Smooth muscle cell (in vitro differentiated cells): Measurements from ENCODE around the gene IFNA4. TPM values are rescaled to one million over a fixed set of nuclear protein-coding genes. Genes with fewer than 3 reads are reported as not detected.
A peak's percentile ranks its signal among the peaks of the same experiment; 100 is the strongest.
"Not testable (repeated sequence)": the region's sequence is repeated elsewhere in the genome, so short reads cannot be mapped to it uniquely, and the experiment has no call there.

Experiments used
- DNase-seq: peaks from one replicate; lab custom pipeline; 2025; ENCODE audit not compliant: unreplicated experiment; lab: John Stamatoyannopoulos, UW
- H2AFZ ChIP-seq: fragments of 200-600 bp; sonication (generic); 2 replicates; pipeline ENCODE4 v1.6.0; 2016; ENCODE audit warnings: antibody characterized with exemption, low read depth, mild to moderate bottlenecking
- H3F3A ChIP-seq: fragments of 200-600 bp; sonication (generic); 2 replicates; pipeline ENCODE4 v1.6.0; 2017; ENCODE audit warnings: antibody characterized with exemption, low read depth
- H3K27ac ChIP-seq: fragments of 200-600 bp; sonication (generic); 2 replicates; pipeline ENCODE4 v1.5.1; 2016; ENCODE audit warnings: low read depth, mild to moderate bottlenecking
- H3K27me3 ChIP-seq: fragments of 200-600 bp; sonication (generic); 2 replicates; pipeline ENCODE4 v1.6.1; 2016; ENCODE audit warnings: low read depth, mild to moderate bottlenecking
- H3K36me3 ChIP-seq: fragments of 200-600 bp; sonication (generic); 2 replicates; pipeline ENCODE4 v1.5.1; 2016; ENCODE audit warnings: low read depth
- H3K4me1 ChIP-seq: fragments of 200-600 bp; sonication (generic); 2 replicates; pipeline ENCODE4 v1.5.1; 2016; ENCODE audit warnings: low read depth
- H3K4me2 ChIP-seq: fragments of 200-600 bp; sonication (generic); 2 replicates; pipeline ENCODE4 v1.6.0; 2016; ENCODE audit warnings: mild to moderate bottlenecking
- H3K4me3 ChIP-seq: fragments of 200-600 bp; sonication (generic); 2 replicates; pipeline ENCODE4 v1.5.1; 2016; ENCODE audit warnings: mild to moderate bottlenecking
- H3K79me2 ChIP-seq: fragments of 200-600 bp; sonication (generic); 2 replicates; pipeline ENCODE4 v1.6.0; 2016; ENCODE audit warnings: low read depth, mild to moderate bottlenecking
- H3K9ac ChIP-seq: fragments of 200-600 bp; sonication (generic); 2 replicates; pipeline ENCODE4 v1.6.0; 2016; ENCODE audit warnings: low read depth
- H3K9me3 ChIP-seq: fragments of 200-600 bp; sonication (generic); replicated peaks from 2 replicates; pipeline ENCODE4 v1.5.1; 2016; ENCODE audit warnings: low read depth
- H4K20me1 ChIP-seq: fragments of 200-600 bp; sonication (generic); 2 replicates; pipeline ENCODE4 v1.6.0; 2016; ENCODE audit warnings: low read depth
- WGBS: methylation state at CpG from one replicate; pipeline ENCODE4 v1.1.7; 2016; ENCODE audit warnings: low lambda C conversion rate; 5-methylcytosine and 5-hydroxymethylcytosine counted together
- polyA plus RNA-seq: library from polyadenylated mRNA; unstranded; fragments of >200 nt; fragmentation: Nextera tagmentation; extraction: Ambion mirVana; gene quantifications from 2 replicates; pipeline ENCODE4 v1.2.1, GENCODE V29; 2016
- total RNA-seq: library from RNA; depleted of rRNA; stranded (reverse); fragments of >200 nt; gene quantifications from 2 replicates; pipeline ENCODE4 v1.2.3, GENCODE V29; 2014
- TF ChIP-seq, protein P1 (sequence below): fragments of 200-600 bp; sonication (generic); IDR thresholded peaks from 2 replicates; pipeline ENCODE4 v1.5.1; 2017; ENCODE audit warnings: borderline replicate concordance, mild to moderate bottlenecking, antibody characterized with exemption; ENCODE audit not compliant: insufficient read depth, poor library complexity, severe bottlenecking

Gene IFNA4
- total and polyA plus RNA-seq, 2 experiments from 2014 or later, result not detected

DNA sequence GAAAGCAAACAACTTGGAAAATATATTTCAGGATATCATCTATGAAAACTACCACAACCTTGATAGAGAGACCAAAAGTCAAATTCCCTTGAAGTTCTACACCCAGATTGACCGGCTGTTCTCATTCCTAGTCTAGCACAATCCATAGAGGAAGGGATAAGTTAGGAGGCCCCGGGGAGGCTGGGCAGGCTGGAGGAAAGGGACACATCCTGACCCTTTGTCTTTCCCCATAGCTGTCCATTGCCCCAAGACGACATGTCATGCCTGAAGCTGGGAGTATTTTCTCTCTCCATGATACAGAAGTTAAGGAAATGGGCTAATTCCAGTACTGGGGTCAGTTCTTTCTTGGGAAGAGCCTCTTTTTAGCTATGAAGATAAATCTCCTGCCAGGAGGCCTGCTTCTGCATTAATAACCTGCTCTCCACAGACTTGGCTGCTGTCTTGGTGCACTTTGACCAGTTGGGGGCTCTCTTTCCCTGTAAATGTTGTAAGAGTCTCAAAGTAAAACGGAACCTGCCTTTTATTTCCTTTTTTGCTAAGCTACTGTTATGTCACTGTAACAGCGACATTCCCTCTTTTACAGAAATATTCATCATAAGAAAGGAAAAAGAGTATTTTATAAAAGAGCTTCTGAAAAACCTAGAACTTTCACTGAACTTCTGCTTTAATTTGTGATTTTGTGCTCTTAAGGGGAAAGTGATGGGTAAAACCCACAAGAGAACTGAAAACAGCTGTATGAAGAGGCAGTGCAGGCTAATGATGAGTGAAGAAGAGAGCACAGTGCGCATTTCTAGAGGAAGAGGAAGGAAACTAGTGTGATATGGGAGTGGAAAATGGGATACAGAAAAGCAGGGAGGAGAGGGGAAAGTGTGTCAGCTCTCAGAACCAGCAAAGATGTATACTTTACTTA lies 7.7 kb upstream of the IFNA4 start:
- peak overlapping the region; percentile 6 for H2AFZ ChIP-seq
- H3K36me3 ChIP-seq, H3F3A ChIP-seq, H3K4me1 ChIP-seq, H3K79me2 ChIP-seq, H3K27ac ChIP-seq, H3K27me3 ChIP-seq, H3K9ac ChIP-seq, H4K20me1 ChIP-seq, H3K9me3 ChIP-seq, DNase-seq: not testable (repeated sequence)
- TF ChIP-seq, protein P1, sequence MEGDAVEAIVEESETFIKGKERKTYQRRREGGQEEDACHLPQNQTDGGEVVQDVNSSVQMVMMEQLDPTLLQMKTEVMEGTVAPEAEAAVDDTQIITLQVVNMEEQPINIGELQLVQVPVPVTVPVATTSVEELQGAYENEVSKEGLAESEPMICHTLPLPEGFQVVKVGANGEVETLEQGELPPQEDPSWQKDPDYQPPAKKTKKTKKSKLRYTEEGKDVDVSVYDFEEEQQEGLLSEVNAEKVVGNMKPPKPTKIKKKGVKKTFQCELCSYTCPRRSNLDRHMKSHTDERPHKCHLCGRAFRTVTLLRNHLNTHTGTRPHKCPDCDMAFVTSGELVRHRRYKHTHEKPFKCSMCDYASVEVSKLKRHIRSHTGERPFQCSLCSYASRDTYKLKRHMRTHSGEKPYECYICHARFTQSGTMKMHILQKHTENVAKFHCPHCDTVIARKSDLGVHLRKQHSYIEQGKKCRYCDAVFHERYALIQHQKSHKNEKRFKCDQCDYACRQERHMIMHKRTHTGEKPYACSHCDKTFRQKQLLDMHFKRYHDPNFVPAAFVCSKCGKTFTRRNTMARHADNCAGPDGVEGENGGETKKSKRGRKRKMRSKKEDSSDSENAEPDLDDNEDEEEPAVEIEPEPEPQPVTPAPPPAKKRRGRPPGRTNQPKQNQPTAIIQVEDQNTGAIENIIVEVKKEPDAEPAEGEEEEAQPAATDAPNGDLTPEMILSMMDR, result peak; percentile 57
- WGBS, result 42% methylated on average over 6 of the region's 6 CpGs
- peak overlapping the region; percentile 15 for H3K4me3 ChIP-seq
- H3K4me2 ChIP-seq, result peak overlapping the region; percentile 60

DNA sequence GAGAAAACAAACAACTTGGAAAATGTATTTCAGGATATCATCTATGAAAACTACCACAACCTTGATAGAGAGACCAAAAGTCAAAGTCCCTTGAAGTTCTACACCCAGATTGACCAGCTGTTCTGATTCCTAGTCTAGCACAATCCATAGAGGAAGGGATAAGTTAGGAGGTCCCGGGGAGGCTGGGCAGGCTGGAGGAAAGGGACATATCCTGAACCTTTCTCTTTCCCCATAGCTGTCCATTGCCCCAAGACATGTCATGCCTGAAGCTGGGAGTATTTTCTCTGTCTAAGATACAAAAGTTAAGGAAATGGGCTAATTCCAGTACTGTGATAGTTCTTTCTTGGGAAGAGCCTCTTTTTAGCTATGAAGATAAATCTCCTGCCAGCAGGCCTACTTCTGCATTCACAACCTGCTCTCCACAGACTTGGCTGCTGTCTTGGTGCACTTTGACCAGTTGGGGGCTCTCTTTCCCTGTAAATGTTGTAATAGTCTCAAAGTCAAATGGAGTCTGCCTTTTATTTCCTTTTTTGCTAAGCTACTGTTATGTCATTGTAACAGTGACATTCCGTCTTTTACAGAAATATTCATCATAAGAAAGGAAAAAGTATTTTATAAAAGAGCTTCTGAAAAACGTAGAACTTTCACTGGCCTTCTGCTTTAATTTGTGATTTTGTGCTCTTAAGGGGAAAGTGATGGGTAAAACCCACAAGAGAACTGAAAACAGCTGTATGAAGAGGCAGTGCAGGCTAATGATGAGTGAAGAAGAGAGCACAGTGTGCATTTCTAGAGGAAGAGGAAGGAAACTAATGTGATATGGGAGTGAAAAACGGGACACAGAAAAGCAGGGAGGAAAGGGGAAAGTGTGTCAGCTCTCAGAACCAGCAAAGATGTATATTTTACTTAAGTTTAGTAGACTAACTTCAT lies 4.3 kb downstream of the IFNA4 start:
- 31% methylated on average over 4 of the region's 4 CpGs for WGBS
- TF ChIP-seq, protein P1, result peak; percentile 48
- H3K4me2 ChIP-seq, result not testable (repeated sequence)

DNA sequence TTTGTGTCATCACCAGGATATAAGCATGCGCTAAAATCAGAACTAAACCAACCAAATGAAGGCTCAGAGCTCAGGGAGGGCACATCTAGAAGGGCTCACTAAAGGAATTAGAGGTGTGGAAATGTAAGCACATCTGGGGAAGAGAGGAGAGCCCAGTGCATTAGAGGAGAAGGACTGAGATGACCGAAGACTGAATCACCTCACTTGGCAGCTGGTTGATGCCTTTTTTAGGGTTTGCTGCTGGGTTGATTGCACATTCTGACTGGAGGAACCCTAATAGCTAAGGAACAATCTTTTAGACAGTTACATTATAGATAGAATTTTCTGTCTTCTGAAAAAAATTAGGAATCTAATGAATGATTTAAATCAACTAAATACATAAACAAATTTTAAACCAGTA lies 12.7 kb downstream of the IFNA4 start:
- Histone ChIP-seq H3K79me2 (no peaks in the 10 kb centered on the region), H3K36me3 (no peaks in the 10 kb centered on the region), H3K4me3 (no peak overlapping the region), H3K4me1 (no peaks in the 10 kb centered on the region), H3K27ac (no peak overlapping the region), H3K4me2 (no peak overlapping the region), H2AFZ (no peak overlapping the region), H3K9me3 (no peaks in the 10 kb centered on the region), H3F3A (no peaks in the 10 kb centered on the region), H3K27me3 (peaks cover 23% of the 10 kb centered on the region), H4K20me1 (no peaks in the 10 kb centered on the region), H3K9ac (no peak overlapping the region)
- WGBS, result 91% methylated on average over 2 of the region's 2 CpGs
- DNase-seq, result no peak
- TF ChIP-seq, protein P1, result no peak

More for the DNA sequence above, 4.3 kb downstream of the IFNA4 start:
- H4K20me1 ChIP-seq, H3F3A ChIP-seq, H3K9me3 ChIP-seq, DNase-seq, H2AFZ ChIP-seq, H3K79me2 ChIP-seq, H3K27ac ChIP-seq, H3K36me3 ChIP-seq, H3K4me1 ChIP-seq, H3K4me3 ChIP-seq, H3K27me3 ChIP-seq, H3K9ac ChIP-seq: not testable (repeated sequence)
